Ammon's horn (tissue), 1 donor: ENCODE measurements around the gene HSD11B2.

Experiments used
- DNase-seq: peaks from one replicate; pipeline ENCODE4 v3.0.0-alpha.2; 2016; ENCODE audit warnings: low spot score

HSD11B2 gene

DNA sequence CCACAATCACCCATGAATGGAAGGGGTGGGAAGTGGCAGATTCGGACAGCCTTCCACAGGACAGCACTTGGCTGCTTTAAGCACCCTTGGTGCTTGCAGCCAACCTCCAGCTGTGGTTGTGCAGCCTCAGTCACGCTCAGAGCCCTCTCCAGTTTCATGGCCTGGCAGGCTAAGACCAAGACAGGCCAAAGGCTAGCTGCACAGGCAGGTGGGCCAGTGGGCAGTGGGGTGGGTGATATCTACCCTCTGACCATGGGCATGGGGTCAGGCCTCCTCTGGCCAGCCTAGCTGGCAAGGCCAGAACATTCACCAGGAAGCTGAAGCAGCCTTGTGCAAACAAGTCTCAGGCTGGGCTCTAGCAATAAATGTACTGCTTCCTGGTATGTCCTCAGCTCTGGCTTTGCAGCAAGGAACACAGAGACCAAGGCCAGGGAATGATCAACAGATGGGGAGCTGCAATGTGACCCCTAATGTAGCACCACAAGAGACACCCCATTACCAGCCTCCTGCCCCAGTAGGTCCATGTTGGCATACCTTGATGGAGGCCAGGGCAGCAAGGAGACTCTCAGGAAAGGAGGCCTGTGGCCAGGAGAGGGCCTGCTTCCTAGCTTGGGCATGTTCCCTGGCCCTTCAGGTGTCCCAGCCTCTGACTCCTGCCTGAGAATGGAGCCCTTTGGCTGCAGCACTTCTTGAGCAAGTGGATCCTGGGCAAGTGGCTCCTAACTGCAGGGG lies 20.9 kb downstream of the HSD11B2 start:
- DNase-seq, result no peak

DNA sequence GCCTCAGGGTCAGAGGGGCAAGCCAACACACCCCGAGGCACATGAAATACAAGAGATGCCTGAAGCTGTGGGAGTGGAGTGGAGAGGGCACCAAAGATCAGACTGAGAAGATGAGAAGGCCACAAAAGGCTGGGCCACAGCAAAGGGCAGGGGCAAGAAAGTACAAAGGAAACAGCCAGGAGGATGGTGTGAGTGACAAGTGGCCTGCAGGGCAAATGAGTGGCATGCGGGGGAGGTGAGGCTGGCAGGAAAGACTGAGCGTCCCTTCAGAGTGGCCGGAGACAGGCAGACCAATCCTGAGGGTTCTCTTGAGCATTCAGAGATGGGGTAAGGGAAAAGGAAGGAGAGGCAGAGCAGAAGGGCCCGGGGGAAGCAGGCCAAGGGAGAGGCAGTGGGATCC lies 23.2 kb downstream of the HSD11B2 start:
- DNase-seq, result no peak

DNA sequence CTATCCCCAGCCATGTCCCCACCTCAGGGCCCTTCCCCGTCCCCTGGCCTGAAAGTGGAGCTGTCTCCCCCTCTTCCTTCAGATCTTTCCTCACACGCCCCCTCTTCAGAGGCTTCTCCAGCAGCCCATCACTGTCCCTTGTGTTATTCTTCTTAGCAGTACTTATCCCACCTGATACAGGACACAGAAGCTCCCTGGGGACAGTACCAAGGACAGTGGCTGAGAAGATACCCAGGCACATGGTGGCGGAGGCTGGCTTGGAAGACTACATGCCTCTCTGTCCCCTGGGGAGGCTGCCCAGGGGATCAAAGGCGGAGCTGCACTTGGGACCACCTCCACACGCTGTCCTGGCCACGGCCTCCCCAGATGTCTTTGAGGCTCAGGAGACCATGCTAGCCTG lies 23.9 kb downstream of the HSD11B2 start:
- DNase-seq, result no peak

DNA sequence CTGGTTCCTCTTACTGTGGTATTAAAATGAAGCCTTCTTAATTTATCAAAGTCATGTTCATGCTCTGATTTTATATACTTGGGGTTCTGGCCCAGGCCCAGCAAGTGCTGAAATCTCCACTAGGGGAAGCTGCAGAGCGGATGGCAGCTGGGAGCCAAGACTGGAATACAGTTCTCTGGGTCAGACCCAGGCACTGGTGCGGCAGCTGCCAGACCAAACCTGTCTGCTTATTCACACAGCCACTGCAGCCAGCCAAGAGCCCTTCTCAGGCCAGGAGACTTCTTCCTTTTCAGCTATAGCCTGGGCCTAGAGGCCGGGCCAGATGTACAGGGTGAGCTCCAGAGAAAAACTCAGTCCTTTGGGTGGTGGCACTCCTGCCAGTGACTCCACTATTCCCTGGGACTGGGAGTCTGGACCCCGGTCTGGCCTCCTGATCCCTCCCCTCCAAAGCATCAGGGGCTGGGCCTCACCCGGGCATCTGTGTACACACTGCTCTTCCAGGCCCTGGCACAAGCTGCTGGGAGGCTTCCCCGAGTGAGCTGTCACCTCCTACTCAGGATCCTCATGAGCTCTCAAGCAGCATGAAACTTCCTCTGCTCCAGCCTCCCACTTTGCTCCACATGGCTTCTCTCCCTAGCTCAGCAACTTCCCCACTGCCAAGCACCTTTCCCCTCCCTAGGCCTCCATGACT lies 25.6 kb downstream of the HSD11B2 start:
- DNase-seq, result peak; percentile 51

DNA sequence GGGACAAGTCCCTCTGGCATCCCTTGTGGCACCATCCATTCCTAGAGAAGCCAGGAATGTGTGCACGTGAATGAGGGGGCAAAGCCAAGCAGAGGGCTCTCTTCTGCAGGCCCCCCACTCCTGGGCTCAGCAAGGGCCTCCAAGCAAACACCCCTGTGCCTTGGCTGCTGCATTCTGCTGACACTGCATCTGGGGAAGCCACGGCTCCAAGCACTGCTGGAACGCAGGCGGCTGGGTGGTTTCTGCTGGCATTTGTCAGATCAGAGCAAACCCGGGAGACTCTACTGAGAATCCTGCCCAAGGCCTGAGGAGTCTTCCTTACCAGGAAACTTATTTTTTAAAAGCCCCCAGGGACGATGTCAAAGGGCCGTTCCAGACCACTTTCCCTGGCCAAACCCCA lies 26.7 kb downstream of the HSD11B2 start:
- no peak for DNase-seq

DNA sequence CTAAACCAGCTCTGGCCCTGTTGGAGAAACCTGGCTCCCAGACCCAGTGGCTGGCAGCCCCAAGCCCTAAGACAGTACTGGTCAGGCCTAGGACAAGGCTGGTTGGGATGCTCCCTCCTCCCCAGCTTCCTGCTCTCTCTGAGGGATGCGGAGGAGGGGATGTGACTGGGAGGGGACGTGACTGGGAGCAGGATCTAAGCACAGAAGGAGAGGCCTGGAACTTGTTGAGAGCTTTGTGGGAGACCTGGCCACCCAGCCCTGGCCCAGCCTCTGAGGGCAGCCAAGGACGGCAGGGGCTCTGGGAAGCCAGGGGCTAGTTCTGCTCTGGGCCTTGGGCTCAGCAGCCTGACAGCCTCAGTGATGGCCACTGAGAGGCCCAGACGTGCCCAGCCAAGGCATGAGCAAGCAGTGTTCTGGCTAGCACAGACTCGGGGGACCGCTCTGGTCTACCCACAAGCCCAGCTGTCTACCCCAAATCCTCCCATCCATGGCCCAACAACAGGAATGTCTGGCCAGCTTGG lies 27.3 kb downstream of the HSD11B2 start:
- no peak for DNase-seq

DNA sequence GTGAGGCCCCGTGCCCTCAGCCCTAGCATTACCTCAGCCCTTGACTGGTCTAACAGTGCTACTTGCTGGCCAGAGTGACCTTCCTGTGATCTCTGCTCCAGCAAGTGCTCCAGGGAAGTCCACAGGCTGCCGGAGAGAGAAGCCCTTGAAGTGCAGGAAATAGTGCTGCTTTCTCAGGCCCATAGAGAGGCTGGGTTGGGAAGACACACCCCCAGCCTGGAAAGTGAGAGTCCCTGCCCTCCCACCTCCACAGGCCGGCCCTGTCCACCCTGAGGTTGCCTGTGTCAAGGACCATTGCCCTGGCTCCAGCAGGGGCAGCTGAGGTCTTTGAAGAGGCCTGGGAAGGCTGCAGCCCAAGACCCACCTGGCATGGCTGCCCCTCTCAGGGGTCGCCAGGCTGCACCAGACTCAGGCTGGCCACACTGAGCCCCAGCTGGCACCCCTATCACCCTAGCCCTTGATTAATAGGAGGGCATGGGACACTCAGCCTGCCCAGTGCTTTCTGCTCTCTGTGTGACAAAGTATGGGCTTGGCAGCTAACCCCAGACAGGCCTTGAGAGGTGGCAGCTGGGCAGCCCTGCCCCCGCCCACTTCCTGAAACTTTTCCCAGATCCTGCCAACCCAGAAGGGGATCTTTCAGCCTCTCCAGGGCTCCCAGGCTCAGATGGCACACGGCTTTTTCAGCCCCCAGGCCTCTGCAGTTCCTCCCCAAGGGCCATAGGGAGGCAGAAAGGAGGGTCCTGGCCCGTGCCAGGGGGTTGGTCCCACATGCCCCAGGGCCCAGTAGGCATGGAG lies 28.3 kb downstream of the HSD11B2 start:
- peak; percentile 45 for DNase-seq

DNA sequence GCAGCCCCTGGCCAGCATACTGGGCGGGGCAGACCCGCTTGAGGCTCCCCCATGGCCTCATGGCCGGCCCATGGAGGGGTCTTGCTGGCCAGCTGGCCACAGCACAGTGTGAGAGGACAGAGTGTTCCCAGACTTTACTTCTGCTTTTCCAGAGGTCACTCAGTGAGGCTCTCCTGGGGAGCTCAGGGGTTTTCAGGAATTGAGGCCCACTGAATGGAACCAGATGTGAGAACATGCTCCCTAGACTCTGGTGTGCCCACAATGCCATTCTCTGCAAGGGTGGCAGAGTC lies 28.9 kb downstream of the HSD11B2 start:
- DNase-seq, result no peak

DNA sequence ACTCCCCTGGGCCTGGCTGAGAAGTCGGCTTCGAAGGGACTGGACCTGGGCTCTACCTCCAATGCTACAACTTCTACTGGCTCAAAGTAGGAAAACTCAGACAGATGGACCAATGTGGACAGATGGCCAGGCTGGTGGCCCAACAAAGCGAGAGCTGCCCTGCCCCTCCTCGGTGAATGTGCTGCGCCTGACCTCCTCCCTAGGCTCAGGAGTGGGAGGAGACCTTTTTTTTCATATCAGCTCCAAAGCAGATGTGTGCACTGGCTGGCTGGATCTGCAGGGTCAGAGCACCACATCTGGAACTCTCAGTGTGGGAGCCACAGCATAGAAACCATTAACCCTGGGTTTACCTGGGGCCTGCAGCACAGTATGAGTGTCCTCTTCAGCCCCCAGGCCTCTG lies 29.2 kb downstream of the HSD11B2 start:
- no peak for DNase-seq

DNA sequence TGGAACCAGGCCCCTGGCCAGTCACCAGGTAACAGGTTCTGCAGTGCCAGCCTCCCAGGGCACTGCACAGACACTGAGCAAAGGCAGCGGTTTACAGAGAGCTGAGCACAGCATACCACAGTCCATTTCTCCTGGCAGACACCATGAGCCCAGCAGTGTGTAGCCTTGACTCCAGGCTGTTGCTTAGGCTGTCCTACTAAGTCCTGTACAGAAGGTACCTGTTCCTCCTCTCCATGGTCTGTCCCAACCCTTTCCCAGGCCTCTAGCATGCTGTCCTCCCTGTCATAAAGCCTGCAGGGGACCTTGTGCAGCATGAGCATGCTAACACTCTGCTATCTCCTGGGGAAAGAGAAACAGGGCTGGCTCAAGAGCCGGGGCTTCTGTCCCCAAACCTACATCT lies 30.0 kb downstream of the HSD11B2 start:
- no peak for DNase-seq

DNA sequence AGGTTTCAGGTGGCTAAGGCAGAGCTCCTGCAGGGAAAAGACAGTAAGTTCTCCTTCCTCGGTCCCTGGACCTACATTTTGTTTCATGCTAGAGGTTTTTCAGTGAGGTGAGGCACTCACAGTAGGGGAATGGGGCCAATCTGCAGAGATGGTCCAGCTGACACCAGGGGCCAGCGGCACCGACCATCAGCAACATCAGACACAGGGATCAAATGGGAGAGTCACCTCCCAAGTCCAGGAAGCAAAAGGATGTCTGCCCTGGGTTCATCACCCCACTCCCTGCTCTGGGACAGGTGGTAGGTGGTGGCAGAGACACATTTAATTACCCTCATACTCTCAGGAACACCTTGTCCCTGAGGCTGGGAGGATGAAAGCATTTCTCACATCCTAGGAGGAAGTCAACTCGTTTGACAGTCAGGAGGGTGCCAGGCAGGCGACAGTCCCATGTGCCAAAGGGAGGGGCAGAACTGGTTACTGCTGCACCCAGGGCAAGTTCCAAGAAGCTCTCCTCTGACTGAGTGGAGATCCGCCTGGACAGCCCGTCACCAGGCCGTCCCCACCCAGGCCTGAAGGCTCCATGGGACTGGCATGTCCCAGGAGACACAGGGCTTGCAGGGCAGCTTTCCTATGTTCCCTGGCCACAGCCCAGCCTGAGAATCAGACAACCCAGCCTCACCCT lies 30.8 kb downstream of the HSD11B2 start:
- no peak for DNase-seq

DNA sequence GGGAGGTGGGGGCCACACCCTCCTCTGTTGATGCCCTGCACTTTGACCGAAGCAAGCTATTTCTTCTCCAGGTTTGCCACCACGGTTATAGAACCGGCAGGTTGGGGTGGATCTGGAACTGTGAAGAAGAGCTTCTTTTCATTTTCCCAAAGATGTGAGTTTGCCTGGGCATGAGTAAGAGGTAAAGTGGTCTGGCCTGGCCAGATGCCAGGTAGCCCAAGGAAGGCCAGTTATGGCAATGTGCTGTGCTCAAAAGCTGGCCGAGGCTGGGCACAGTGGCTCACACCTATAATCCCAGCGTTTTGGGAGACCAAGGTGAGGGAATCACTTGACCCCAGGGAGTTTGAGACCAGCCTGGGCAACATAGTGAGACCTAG lies 31.3 kb downstream of the HSD11B2 start:
- no peak for DNase-seq

DNA sequence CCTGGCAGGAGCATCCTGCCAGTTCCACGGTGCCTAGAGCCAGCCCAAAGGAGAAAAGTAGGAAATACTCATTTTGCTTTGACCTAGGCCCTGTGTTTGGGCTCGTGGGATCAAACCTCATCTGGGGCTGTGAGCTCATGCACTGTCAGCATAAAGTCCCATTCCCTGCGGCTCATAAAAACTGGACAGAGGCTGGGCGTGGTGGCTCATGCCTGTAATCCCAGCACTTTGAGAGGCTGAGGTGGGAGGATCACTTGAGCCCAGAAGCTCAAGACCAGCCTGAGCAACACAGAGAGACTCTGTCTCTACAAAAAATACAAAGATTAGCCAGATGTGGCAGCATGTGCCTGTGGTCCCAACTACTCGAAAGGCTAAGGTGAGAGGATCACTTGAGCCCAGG lies 32.1 kb downstream of the HSD11B2 start:
- no peak for DNase-seq

DNA sequence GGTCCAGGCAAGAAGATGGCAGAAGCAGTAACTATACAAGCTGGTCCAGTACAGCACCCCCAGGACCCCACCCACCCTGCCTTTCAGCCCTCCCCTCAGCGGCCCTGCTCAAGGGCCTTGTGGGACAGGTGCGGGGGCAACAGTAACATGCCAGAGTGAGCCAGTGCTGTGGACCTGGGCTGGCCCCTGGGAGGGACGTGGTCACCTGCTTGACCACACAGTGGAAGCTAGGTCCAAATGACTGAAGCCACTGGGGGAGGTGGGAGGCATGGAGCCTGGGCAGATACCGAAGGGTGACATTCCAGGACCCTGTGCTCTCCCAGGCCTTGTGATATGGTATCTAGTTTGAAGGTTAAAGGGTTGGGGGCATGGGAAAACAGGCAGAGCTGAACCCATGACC lies 32.8 kb downstream of the HSD11B2 start:
- DNase-seq, result no peak

DNA sequence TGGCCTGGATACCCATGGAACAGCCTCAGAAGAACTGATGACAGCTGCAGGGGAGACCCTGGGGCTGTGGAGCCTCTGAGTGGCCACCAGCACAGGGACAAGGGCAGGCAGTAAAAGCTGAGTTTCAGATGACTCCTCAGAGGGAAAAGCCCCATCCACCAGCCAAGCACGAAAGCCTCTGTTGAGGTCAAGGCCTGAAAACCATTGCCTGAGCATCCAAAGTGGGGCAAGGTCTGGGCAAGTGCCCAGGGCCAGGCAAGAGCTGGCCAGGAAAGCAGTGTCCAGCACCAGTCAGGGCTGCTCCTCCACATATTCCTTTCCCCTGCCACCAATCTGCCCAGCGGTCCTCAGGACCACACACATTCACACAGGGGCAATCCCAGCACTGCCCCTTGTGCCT lies 33.6 kb downstream of the HSD11B2 start:
- peak; percentile 57 for DNase-seq

DNA sequence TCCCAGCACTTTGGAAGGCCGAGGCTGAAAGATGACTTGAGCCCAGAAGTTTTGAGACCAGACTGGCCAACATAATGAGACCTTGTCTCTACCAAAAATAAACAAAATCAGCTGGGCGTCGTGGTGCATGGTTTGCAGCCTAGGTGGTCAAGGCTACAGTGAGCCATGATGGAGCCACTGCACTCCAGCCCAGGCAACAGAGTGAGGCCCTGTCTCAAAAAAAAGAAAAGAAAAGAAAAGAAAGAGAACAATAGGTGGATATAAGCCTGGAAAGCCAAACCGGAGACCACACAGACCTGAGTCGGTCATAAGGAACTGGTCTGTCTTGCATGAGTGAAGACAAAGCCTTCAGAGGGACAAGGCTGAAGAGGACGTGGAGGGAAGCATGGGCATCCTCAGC lies 35.7 kb downstream of the HSD11B2 start:
- no peak for DNase-seq

DNA sequence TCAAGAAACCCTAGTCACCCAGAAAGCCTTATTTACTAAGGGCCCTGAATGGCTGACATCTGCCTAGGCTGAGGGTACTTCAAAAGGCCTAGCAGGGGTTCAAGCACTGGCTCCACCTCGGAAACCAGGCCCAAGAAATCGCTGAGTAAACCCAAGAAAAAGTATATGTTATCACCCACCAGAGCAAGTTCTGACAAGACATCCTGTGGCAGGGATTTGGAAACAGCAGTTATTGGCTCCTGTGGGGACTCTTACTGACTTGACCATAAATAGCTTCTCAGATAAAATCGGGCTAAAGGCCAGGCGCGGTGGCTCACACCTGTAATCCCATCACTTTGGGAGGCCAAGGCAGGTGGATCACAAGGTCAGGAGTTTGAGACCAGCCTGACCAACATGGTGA lies 37.8 kb downstream of the HSD11B2 start:
- DNase-seq, result no peak

DNA sequence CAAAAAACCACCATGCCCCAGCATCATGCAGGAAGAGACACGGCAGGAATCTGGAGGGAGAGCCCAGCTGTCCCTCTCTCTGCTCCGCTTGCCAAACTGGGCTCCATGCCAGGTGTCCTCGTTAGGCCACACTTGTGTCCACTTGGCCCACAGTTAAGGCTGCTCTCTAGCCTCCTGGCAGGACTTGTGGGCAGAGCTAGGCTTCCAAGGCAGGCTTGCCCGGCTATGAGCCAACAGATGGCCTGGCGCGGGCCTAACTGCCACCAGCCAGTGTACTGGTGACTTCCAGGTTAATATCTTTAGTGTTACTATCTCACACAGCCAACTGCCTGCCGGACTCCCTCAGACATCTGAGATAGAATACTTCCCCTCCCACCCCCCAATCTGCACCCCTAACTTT lies 39.4 kb downstream of the HSD11B2 start:
- DNase-seq, result peak; percentile 96

DNA sequence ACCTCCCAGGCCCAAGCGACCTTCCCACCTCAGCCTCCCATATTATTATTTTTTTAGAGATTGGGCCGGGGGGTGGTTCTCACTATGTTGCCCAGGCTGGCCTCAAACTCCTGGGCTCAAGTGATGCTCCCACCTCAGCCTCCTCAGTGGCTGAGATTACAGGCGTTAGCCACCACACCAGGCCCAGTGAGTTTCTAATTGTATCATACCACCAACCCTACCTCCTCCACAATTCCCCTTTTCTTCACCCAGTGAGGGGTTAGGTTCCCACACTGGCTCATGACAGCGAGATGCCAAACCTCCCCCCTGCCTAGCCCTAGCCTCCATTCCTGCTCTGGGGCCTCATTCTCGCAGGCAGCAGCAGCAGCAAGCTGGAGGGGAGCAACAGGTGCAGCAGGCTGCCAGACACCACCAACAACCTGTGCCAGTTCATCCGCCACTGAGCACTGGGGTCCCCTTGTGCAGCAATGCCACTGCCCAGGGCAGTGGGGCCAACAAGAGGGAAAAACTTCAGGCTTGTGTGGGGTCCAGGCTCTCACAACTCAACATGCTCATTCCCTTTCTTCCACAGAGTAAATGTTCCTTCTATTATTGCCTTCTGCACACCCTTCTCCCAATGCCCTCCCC lies 41.0 kb downstream of the HSD11B2 start:
- no peak for DNase-seq

DNA sequence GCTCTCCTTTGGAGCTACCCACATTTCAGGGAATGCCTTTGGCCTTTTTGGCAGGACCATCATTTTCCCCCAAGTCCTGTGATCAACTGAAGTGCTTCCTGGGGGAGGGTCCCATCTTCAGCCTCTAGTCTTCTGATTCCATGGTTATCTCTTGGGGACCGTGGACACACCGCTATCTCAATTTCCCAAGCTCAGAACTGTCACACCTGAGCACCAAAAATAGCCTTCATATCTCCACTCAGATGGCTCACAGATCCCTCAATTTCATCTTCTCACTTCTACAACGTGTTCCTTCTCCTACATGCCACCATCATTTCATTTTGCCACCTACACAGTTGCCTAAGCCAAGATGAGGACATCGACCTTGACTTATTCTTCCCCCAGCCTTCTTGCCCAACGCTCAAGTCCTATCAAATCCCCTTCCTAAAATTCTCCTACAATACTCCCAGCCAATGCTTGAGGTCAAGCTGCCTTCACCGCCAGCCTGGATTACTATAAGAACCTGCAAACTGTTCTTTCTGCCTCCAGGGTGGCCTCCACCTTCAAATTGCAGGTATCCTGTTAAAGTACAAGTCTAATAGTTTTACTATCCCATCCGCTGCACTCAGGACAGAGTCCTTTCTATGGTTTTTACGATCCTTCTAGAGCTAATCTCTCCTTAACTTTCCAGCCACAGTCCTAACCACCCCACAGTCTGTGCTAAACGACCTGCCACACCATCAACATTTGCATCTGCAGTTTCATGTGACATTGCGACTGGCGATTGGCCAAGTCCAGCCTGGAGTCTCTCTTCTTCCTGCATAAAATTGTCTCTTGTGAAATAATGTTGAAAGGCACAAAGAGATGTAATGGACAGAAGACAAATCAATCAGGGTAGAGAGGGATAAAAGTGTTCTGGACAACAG lies 43.9 kb downstream of the HSD11B2 start:
- DNase-seq, result no peak

DNA sequence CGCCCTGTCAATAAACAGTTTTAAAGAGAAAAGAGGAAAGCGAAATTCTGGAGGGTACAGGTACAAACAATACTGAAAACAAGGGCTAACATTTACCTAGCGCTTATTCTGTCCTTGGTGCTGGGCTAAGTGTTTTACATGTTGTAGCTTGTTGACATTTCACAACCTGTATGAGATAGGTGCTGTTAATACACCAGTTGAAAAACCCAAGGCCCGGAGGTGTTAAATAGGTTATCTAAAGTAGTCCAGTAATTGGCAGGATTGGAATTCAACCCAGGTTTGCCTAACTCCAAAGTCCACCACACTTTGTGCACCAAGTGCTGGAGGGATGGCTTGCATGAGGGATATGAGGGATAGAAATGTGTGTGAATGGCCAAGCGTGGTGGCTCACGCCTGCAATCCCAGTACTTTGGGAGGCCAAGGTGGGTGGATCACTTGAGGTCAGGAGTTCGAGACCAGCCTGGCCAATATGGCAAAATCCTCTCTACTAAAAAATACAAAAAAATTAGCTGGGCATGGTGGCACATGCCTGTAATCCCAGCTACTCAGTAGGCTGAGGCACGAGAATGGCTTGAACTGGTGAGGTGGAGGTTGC lies 47.1 kb downstream of the HSD11B2 start:
- DNase-seq, result no peak
